Stromal cell of bone marrow (primary cell): ENCODE results near the gene KRT78.

Experiments used
- DNase-seq: peaks from one replicate; pipeline ENCODE4 v3.0.0-alpha.2; 2012; ENCODE audit warnings: low read depth

Gene KRT78

GRCh38 chr12:52824741-52825410 lies 23.9 kb downstream of the KRT78 start:
- DNase-seq: no peak

GRCh38 chr12:52823761-52824450 lies 24.9 kb downstream of the KRT78 start:
- no peak for DNase-seq

- no peak for DNase-seq
Measured at GRCh38 chr12:52822771-52823510, 25.9 kb downstream of the KRT78 start.

GRCh38 chr12:52821826-52822660 lies 26.8 kb downstream of the KRT78 start:
- no peak for DNase-seq

- no peak for DNase-seq
Measured at GRCh38 chr12:52821071-52821730, 27.6 kb downstream of the KRT78 start.

GRCh38 chr12:52820521-52820920 lies 28.3 kb downstream of the KRT78 start:
- DNase-seq: no peak

- DNase-seq: no peak
Measured at GRCh38 chr12:52819731-52820510, 28.9 kb downstream of the KRT78 start.

GRCh38 chr12:52818887-52819420 lies 29.8 kb downstream of the KRT78 start:
- DNase-seq: no peak

GRCh38 chr12:52818388-52818787 lies 30.4 kb downstream of the KRT78 start:
- no peak for DNase-seq

- DNase-seq: no peak
Measured at GRCh38 chr12:52817699-52818238, 31.0 kb downstream of the KRT78 start.

- no peak for DNase-seq
Measured at GRCh38 chr12:52817003-52817698, 31.6 kb downstream of the KRT78 start.

GRCh38 chr12:52815676-52816588 lies 32.9 kb downstream of the KRT78 start:
- DNase-seq: no peak

GRCh38 chr12:52815161-52815560 lies 33.6 kb downstream of the KRT78 start:
- DNase-seq: no peak

GRCh38 chr12:52814710-52815155 lies 34.1 kb downstream of the KRT78 start:
- no peak for DNase-seq

GRCh38 chr12:52813885-52814709 lies 34.7 kb downstream of the KRT78 start, which contains the start of gene KRT4:
Gene KRT4, minus strand, starts transcription at chr12:52814116. Its CDS starts 58 bp downstream, at chr12:52814058.
- no peak for DNase-seq

- no peak for DNase-seq
Measured at GRCh38 chr12:52813203-52813819, 35.5 kb downstream of the KRT78 start.

GRCh38 chr12:52812749-52813148 lies 36.0 kb downstream of the KRT78 start:
- no peak for DNase-seq
